WTC11 (cell line): Measurements from ENCODE around the gene TBX4. TPM values are rescaled to one million over a fixed set of nuclear protein-coding genes. Genes with fewer than 3 reads are reported as not detected.

Source experiments
- ATAC-seq: fragments of 200-7000 bp; cut with Tn5 transposase; 2 replicates; pipeline ENCODE4 v1.10.0; 2021; ENCODE audit warnings: mild to moderate bottlenecking, moderate library complexity
- CTCF ChIA-PET: fragments of 300-600 bp; sonication (Branson Sonifier 250); formaldehyde crosslinking; loops from one replicate; lab custom pipeline; 2021; ENCODE audit warnings: antibody characterized with exemption; lab: Charles Lee
- POLR2A ChIA-PET: fragments of 350-600 bp; sonication (Branson Sonifier 250); formaldehyde crosslinking; loops from one replicate; lab custom pipeline; 2021; ENCODE audit warnings: antibody characterized with exemption; lab: Charles Lee
- DNase-seq: peaks from one replicate; pipeline ENCODE4 v3.0.0; 2021; ENCODE audit warnings: low spot score
- H3K27ac Mint-ChIP-seq: 2 replicates; pipeline ENCODE4 v1.8.0; 2021; ENCODE audit warnings: mixed read lengths
- H3K27me3 Mint-ChIP-seq: 2 replicates; pipeline ENCODE4 v1.8.0; 2021; ENCODE audit warnings: low read depth, mild to moderate bottlenecking, moderate library complexity, mixed read lengths
- H3K36me3 Mint-ChIP-seq: 2 replicates; pipeline ENCODE4 v1.8.0; 2021; ENCODE audit warnings: mixed read lengths
- H3K4me1 Mint-ChIP-seq: 2 replicates; pipeline ENCODE4 v1.8.0; 2022; ENCODE audit warnings: mixed read lengths
- H3K4me3 Mint-ChIP-seq: 2 replicates; pipeline ENCODE4 v1.8.0; 2021; ENCODE audit warnings: mild to moderate bottlenecking, moderate library complexity, mixed read lengths
- H3K9me3 Mint-ChIP-seq: 2 replicates; pipeline ENCODE4 v1.8.0; 2021; ENCODE audit warnings: mixed read lengths
- CREM ChIP-seq: sonication (generic); formaldehyde crosslinking; IDR thresholded peaks from 2 replicates; pipeline ENCODE4 v1.8.1; 2022; ENCODE audit warnings: mild to moderate bottlenecking, missing genetic modification reagents, moderate library complexity
- E2F4 ChIP-seq: sonication (generic); formaldehyde crosslinking; IDR thresholded peaks from 2 replicates; pipeline ENCODE4 v1.8.1; 2022; ENCODE audit warnings: low read depth, mild to moderate bottlenecking, moderate library complexity, missing genetic modification reagents, borderline replicate concordance
- E2F5 ChIP-seq: sonication (generic); formaldehyde crosslinking; IDR thresholded peaks from 2 replicates; pipeline ENCODE4 v1.8.1; 2022; ENCODE audit warnings: mild to moderate bottlenecking, moderate library complexity, missing genetic modification reagents
- EMX1 ChIP-seq: fragments of 250-450 bp; sonication (Bioruptor Pico); IDR thresholded peaks from 2 replicates; pipeline ENCODE4 v1.8.0; 2021; ENCODE audit warnings: mild to moderate bottlenecking
- ESRRA ChIP-seq: sonication (generic); formaldehyde crosslinking; IDR thresholded peaks from 2 replicates; pipeline ENCODE4 v1.8.1; 2022; ENCODE audit warnings: mild to moderate bottlenecking, missing genetic modification reagents, borderline replicate concordance
- FOXJ3 ChIP-seq: sonication (generic); formaldehyde crosslinking; IDR thresholded peaks from 2 replicates; pipeline ENCODE4 v1.9.0; 2021; ENCODE audit warnings: missing genetic modification reagents, mild to moderate bottlenecking, borderline replicate concordance
- GRHL2 ChIP-seq: fragments of 250-450 bp; sonication (Bioruptor Pico); IDR thresholded peaks from 2 replicates; pipeline ENCODE4 v1.8.0; 2022; ENCODE audit warnings: mild to moderate bottlenecking, moderate library complexity; ENCODE audit not compliant: insufficient replicate concordance, severe bottlenecking
- JAZF1 ChIP-seq: fragments of 250-450 bp; sonication (Bioruptor Pico); IDR thresholded peaks from 2 replicates; pipeline ENCODE4 v1.9.0; 2021; ENCODE audit warnings: moderate library complexity, mild to moderate bottlenecking, inconsistent platforms
- MAX ChIP-seq: sonication (generic); formaldehyde crosslinking; IDR thresholded peaks from 2 replicates; pipeline ENCODE4 v1.8.0; 2022; ENCODE audit warnings: mild to moderate bottlenecking, missing genetic modification reagents
- MLX ChIP-seq: sonication (generic); formaldehyde crosslinking; IDR thresholded peaks from 2 replicates; pipeline ENCODE4 v1.8.1; 2023; ENCODE audit warnings: mild to moderate bottlenecking, missing genetic modification reagents, moderate library complexity
- NR1H2 ChIP-seq: sonication (generic); formaldehyde crosslinking; IDR thresholded peaks from 2 replicates; pipeline ENCODE4 v1.9.0; 2021; ENCODE audit warnings: mild to moderate bottlenecking, moderate library complexity, missing genetic modification reagents
- OVOL2 ChIP-seq: fragments of 250-450 bp; sonication (Bioruptor Pico); IDR thresholded peaks from 2 replicates; pipeline ENCODE4 v1.9.0; 2021; ENCODE audit warnings: mild to moderate bottlenecking, borderline replicate concordance
- PRRX2 ChIP-seq: fragments of 250-450 bp; sonication (Bioruptor Pico); IDR thresholded peaks from 2 replicates; pipeline ENCODE4 v1.8.0; 2021; ENCODE audit warnings: mild to moderate bottlenecking
- SMAD4 ChIP-seq: sonication (generic); formaldehyde crosslinking; IDR thresholded peaks from 2 replicates; pipeline ENCODE4 v1.8.0; 2022; ENCODE audit warnings: mild to moderate bottlenecking, missing genetic modification reagents
- SOX15 ChIP-seq: fragments of 250-450 bp; sonication (Bioruptor Pico); IDR thresholded peaks from 2 replicates; pipeline ENCODE4 v1.9.0; 2021; ENCODE audit warnings: mild to moderate bottlenecking
- TEAD4 ChIP-seq: sonication (generic); formaldehyde crosslinking; IDR thresholded peaks from 2 replicates; pipeline ENCODE4 v1.8.0; 2022; ENCODE audit warnings: mild to moderate bottlenecking, missing genetic modification reagents
- ZMAT4 ChIP-seq: fragments of 250-450 bp; sonication (Bioruptor Pico); IDR thresholded peaks from 2 replicates; pipeline ENCODE4 v1.9.0; 2021; ENCODE audit warnings: mild to moderate bottlenecking
- ZNF138 ChIP-seq: sonication (generic); formaldehyde crosslinking; conservative IDR thresholded peaks from 2 replicates; pipeline ENCODE4 v1.8.1; 2022; ENCODE audit warnings: mild to moderate bottlenecking, moderate library complexity, missing genetic modification reagents
- ZNF396 ChIP-seq: fragments of 250-450 bp; sonication (Bioruptor Pico); IDR thresholded peaks from 2 replicates; pipeline ENCODE4 v1.8.0; 2021; ENCODE audit warnings: mild to moderate bottlenecking, moderate library complexity, borderline replicate concordance
- ZNF416 ChIP-seq: fragments of 250-450 bp; sonication (Bioruptor Pico); IDR thresholded peaks from 2 replicates; pipeline ENCODE4 v1.9.0; 2021; ENCODE audit warnings: mild to moderate bottlenecking, inconsistent platforms
- total RNA-seq: library from RNA; stranded (reverse); gene quantifications from 3 replicates; pipeline ENCODE4 v1.2.3, GENCODE V29; 2021

TBX4 gene
- total RNA-seq, 1 experiment from 2014 or later, result not detected

- TF ChIP-seq MLX (CRISPR knock-in tag), result no peak
These were observed 5.8 kb downstream of the TBX4 start (continued) for GRCh38 chr17:61458000-61458399.

- POLR2A ChIA-PET, result interaction anchor here (1.5 kb wide), 1 partner anchor 9 kb away, joined by 4 read pairs; no protein-coding TSS in a partner anchor
- H3K4me1 Mint-ChIP-seq, result peaks cover 58% of the 10 kb centered on the region
- no peaks in the 10 kb centered on the region for H3K9me3 Mint-ChIP-seq
- ATAC-seq (no peak), DNase-seq (no peak)
- no peak overlapping the region for H3K27ac Mint-ChIP-seq
- peak overlapping the region; percentile 66 for H3K4me3 Mint-ChIP-seq
- H3K27me3 Mint-ChIP-seq, result peaks cover 99% of the 10 kb centered on the region
- TF ChIP-seq ZNF416 (CRISPR knock-in tag) (no peak), NR1H2 (CRISPR knock-in tag) (no peak), E2F5 (CRISPR knock-in tag) (no peak), ESRRA (CRISPR knock-in tag) (no peak), E2F4 (no peak), GRHL2 (CRISPR knock-in tag) (no peak), FOXJ3 (CRISPR knock-in tag) (no peak), ZMAT4 (CRISPR knock-in tag) (no peak), SMAD4 (CRISPR knock-in tag) (no peak), PRRX2 (CRISPR knock-in tag) (no peak)
- TF ChIP-seq, all 79 proteins: peak for 0
- CTCF ChIA-PET, result interaction anchor here (1.2 to 1.5 kb wide), 3 partner anchors 9 to 116 kb away, joined by 3 to 5 read pairs (median 4); no protein-coding TSS in a partner anchor
- 0 out of 2 replicates have a peak, but pooled peaks cover 2% of the 10 kb centered on the region for H3K36me3 Mint-ChIP-seq
These were observed 6.4 kb downstream of the TBX4 start for GRCh38 chr17:61458421-61459141.

GRCh38 chr17:61459142-61459809 lies 7.1 kb downstream of the TBX4 start:
- ChIA-PET CTCF (interaction anchor here (1.2 to 1.4 kb wide), 2 partner anchors 9 to 10 kb away, joined by 3 to 5 read pairs; no protein-coding TSS in a partner anchor), POLR2A (interaction anchor here (0.6 to 1.5 kb wide), 2 partner anchors 9 to 404 kb away, joined by 3 to 4 read pairs; partner anchors contain the start of gene BRIP1)
- H3K27me3 Mint-ChIP-seq, result peaks cover 99% of the 10 kb centered on the region
- no peak for DNase-seq
- H3K27ac Mint-ChIP-seq, result no peak overlapping the region
- H3K36me3 Mint-ChIP-seq, result 0 out of 2 replicates have a peak, but pooled peaks cover 2% of the 10 kb centered on the region
- TF ChIP-seq TEAD4 (CRISPR knock-in tag) (no peak), CREM (no peak)
- H3K4me3 Mint-ChIP-seq, result no peak overlapping the region
- H3K4me1 Mint-ChIP-seq, result peaks cover 53% of the 10 kb centered on the region
- no peak for ATAC-seq
- no peaks in the 10 kb centered on the region for H3K9me3 Mint-ChIP-seq

- ChIA-PET CTCF (no interaction called here), POLR2A (no interaction called here)
- Mint-ChIP-seq H3K27me3 (peaks cover 99% of the 10 kb centered on the region), H3K4me3 (no peak overlapping the region), H3K27ac (no peak overlapping the region), H3K36me3 (0 out of 2 replicates have a peak, but pooled peaks cover 2% of the 10 kb centered on the region), H3K4me1 (peaks cover 47% of the 10 kb centered on the region), H3K9me3 (no peaks in the 10 kb centered on the region)
- TF ChIP-seq JAZF1 (CRISPR knock-in tag) (no peak), OVOL2 (CRISPR knock-in tag) (no peak), SOX15 (CRISPR knock-in tag) (no peak), EMX1 (CRISPR knock-in tag) (no peak), MAX (CRISPR knock-in tag) (no peak), MLX (CRISPR knock-in tag) (no peak), ZNF138 (CRISPR knock-in tag) (no peak), GRHL2 (CRISPR knock-in tag) (no peak), ZNF396 (CRISPR knock-in tag) (no peak)
- no peak for ATAC-seq
- DNase-seq, result no peak
These were observed 7.9 kb downstream of the TBX4 start for GRCh38 chr17:61459939-61460718.
